Amniotic epithelial cell (primary cell): ENCODE data around the gene KCNH5.
"Not testable (repeated sequence)": the region's sequence is repeated elsewhere in the genome, so short reads cannot be mapped to it uniquely, and the experiment has no call there.

Experiments
- DNase-seq: peaks from one replicate; pipeline ENCODE4 v3.0.0-alpha.2; 2010; ENCODE audit warnings: low read depth

Gene KCNH5

GRCh38 chr14:62882967-62883366 lies 162.3 kb downstream of the KCNH5 start:
- DNase-seq, result no peak

GRCh38 chr14:62866376-62866775 lies 178.9 kb downstream of the KCNH5 start:
- DNase-seq, result no peak

- DNase-seq, result no peak
Observed at GRCh38 chr14:62864588-62864987, 180.7 kb downstream of the KCNH5 start.

GRCh38 chr14:62858011-62858410 lies 187.2 kb downstream of the KCNH5 start:
- DNase-seq, result not testable (repeated sequence)

GRCh38 chr14:62854951-62855350 lies 190.3 kb downstream of the KCNH5 start:
- DNase-seq, result no peak

GRCh38 chr14:62847168-62847567 lies 198.1 kb downstream of the KCNH5 start:
- no peak for DNase-seq

- DNase-seq, result no peak
Observed at GRCh38 chr14:62844546-62844945, 200.7 kb downstream of the KCNH5 start.

GRCh38 chr14:62824086-62824485 lies 221.2 kb downstream of the KCNH5 start:
- peak; percentile 4 for DNase-seq

GRCh38 chr14:62819931-62820330 lies 225.3 kb downstream of the KCNH5 start:
- DNase-seq, result peak; percentile 54

- DNase-seq, result no peak
Observed at GRCh38 chr14:62807636-62808035, 237.6 kb downstream of the KCNH5 start.

GRCh38 chr14:62800577-62800976 lies 244.7 kb downstream of the KCNH5 start:
- DNase-seq, result no peak

- no peak for DNase-seq
Observed at GRCh38 chr14:62796431-62796830, 248.8 kb downstream of the KCNH5 start.

- no peak for DNase-seq
Observed at GRCh38 chr14:62792578-62792977, 252.7 kb downstream of the KCNH5 start.

- not testable (repeated sequence) for DNase-seq
Observed at GRCh38 chr14:62781328-62781727, 263.9 kb downstream of the KCNH5 start.

GRCh38 chr14:62778852-62779251 lies 266.4 kb downstream of the KCNH5 start:
- peak; percentile 93 for DNase-seq

- peak; percentile 3 for DNase-seq
Observed at GRCh38 chr14:62778310-62778709, 266.9 kb downstream of the KCNH5 start.

- no peak for DNase-seq
Observed at GRCh38 chr14:62777510-62777909, 267.7 kb downstream of the KCNH5 start.

GRCh38 chr14:62776300-62776699 lies 269.0 kb downstream of the KCNH5 start:
- peak; percentile 56 for DNase-seq

- DNase-seq, result no peak
Observed at GRCh38 chr14:62768753-62769152, 276.5 kb downstream of the KCNH5 start.

- no peak for DNase-seq
Observed at GRCh38 chr14:62763951-62764350, 281.3 kb downstream of the KCNH5 start.

GRCh38 chr14:62759796-62760195 lies 285.5 kb downstream of the KCNH5 start:
- no peak for DNase-seq

GRCh38 chr14:62746881-62747280 lies 298.4 kb downstream of the KCNH5 start:
- DNase-seq, result not testable (repeated sequence)

- DNase-seq, result no peak
Observed at GRCh38 chr14:62745496-62745895, 299.8 kb downstream of the KCNH5 start.

- DNase-seq, result no peak
Observed at GRCh38 chr14:62743560-62743959, 301.7 kb downstream of the KCNH5 start.

- DNase-seq, result no peak
Observed at GRCh38 chr14:62743118-62743517, 302.1 kb downstream of the KCNH5 start.
